Activated T-helper 17 cell treated with anti-CD3 and anti-CD28 coated beads, Interleukin-2, amount 50 U/mL, for 72 hours (primary cell): ENCODE results near the gene LONRF3. TPM values are rescaled to one million over a fixed set of nuclear protein-coding genes. Genes with fewer than 3 reads are reported as not detected.
A peak's percentile ranks its signal among the peaks of the same experiment; 100 is the strongest.

Experiments used
- ATAC-seq: fragments of 150-1000 bp; cut with Tn5 transposase; replicated peaks from 2 replicates; pipeline ENCODE4 v1.10.0; 2021; ENCODE audit warnings: mild to moderate bottlenecking, moderate library complexity
- H3K27ac Mint-ChIP-seq: one replicate; pipeline ENCODE4 v1.8.0; 2022; ENCODE audit warnings: mixed read lengths
- H3K27me3 Mint-ChIP-seq: one replicate; pipeline ENCODE4 v1.8.0; 2022; ENCODE audit warnings: mixed read lengths
- H3K36me3 Mint-ChIP-seq: one replicate; pipeline ENCODE4 v1.8.0; 2022; ENCODE audit warnings: low read depth, mild to moderate bottlenecking, mixed read lengths
- H3K4me1 Mint-ChIP-seq: one replicate; pipeline ENCODE4 v1.8.0; 2022; ENCODE audit warnings: mixed read lengths
- H3K4me3 Mint-ChIP-seq: one replicate; pipeline ENCODE4 v1.8.0; 2022; ENCODE audit warnings: mild to moderate bottlenecking, mixed read lengths
- H3K9me3 Mint-ChIP-seq: one replicate; pipeline ENCODE4 v1.8.0; 2022; ENCODE audit warnings: mixed read lengths
- total RNA-seq, 2 donors: library from RNA; stranded (reverse); gene quantifications; one replicate each; pipeline ENCODE4 v1.2.3, GENCODE V29; 2022

Gene LONRF3
- total RNA-seq, 2 donors from 2014 or later, result 3.7 to 7.6 TPM

DNA sequence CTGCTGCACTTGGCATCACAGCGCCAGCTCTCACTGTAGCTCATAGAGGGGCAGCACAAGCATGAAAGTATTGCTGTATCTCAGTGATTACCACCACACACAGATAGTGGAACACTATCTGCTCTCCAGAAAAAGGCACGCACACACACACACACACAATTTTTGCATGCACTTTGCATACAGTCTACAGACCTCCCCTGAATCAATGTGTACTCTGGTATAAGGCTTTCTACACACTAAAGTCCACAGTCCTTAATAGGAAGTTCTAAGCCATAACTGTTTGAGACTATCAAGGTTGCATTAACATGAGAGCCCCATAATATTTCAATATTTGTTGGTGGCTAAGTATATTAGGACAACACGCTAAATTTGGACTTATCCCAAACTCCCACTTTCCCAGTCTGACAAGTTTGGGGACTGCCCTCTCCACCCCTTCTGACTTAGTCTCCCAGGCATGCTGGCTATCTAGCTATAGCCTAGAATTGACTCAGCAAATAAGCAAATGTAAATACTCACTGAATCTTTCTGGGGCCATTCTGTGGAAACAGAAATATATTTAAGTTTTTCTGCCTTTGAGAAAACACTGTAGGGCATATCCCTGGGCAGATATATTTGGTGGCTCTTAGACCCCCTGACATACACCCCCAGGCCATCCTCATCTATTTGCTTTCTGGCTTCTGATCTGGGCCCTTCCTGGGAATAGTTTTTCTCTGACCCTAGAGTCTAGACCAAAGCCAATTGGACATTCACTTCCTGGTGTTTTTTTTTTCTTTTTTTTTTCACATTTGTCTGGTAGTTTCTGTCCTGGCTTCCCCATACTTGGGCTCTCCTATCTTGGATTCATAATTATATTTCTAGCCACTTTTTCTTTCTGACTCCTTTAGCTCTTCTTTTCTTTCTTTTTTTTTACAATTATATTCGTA lies 62.0 kb downstream of the LONRF3 start:
- H3K4me3 Mint-ChIP-seq, result no peak overlapping the region
- H3K27ac Mint-ChIP-seq, result no peak overlapping the region
- H3K9me3 Mint-ChIP-seq, result no peaks in the 10 kb centered on the region
- no peak for ATAC-seq
- H3K36me3 Mint-ChIP-seq, result no peaks in the 10 kb centered on the region
- H3K27me3 Mint-ChIP-seq, result no peaks in the 10 kb centered on the region
- no peaks in the 10 kb centered on the region for H3K4me1 Mint-ChIP-seq

DNA sequence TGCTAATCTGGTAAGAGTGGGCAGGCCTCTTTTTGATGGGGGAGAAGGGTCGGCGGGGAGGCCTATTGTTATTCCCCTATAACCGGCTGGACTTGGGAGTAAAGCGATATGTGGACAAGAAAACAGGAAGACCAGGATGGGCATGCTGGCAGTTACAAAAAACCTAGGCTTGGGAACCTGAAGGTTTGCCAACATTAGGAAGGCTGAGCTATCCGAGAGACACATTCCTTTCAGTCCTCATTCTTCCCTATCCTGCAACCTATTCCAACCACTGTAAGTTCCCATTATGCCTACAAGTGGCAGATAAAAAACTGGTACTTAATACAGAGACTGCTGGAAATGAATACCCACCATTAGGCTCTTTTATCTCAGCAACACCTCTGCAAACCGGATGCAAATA lies 66.0 kb downstream of the LONRF3 start:
- H3K36me3 Mint-ChIP-seq, result no peaks in the 10 kb centered on the region
- H3K27ac Mint-ChIP-seq, result no peak overlapping the region

DNA sequence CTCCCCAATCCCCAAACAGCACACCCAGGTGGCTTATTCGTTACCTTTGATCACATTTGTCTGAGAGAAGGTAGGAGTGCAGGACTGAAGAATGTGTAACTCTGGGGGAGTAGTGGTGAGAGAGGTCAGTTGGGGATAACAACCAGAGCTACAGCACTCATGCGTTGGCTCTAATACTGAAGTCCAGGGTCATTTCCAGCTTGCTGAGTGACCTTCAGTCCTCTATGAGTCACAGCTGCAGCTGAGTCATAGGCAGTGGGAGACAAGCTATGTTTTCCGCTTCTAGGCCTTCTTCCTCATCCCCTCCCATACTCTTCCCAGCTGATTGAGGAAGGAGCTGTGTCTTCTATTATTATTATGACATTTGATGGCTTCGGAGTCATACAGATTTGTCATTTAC lies 66.8 kb downstream of the LONRF3 start:
- Mint-ChIP-seq H3K9me3 (no peaks in the 10 kb centered on the region), H3K27ac (no peak overlapping the region), H3K4me1 (no peaks in the 10 kb centered on the region), H3K4me3 (no peak overlapping the region), H3K36me3 (no peaks in the 10 kb centered on the region), H3K27me3 (no peaks in the 10 kb centered on the region)
- no peak for ATAC-seq

More for the DNA sequence above, 66.0 kb downstream of the LONRF3 start:
- Mint-ChIP-seq H3K4me3 (no peak overlapping the region), H3K4me1 (no peaks in the 10 kb centered on the region), H3K9me3 (no peaks in the 10 kb centered on the region), H3K27me3 (no peaks in the 10 kb centered on the region)
- no peak for ATAC-seq

DNA sequence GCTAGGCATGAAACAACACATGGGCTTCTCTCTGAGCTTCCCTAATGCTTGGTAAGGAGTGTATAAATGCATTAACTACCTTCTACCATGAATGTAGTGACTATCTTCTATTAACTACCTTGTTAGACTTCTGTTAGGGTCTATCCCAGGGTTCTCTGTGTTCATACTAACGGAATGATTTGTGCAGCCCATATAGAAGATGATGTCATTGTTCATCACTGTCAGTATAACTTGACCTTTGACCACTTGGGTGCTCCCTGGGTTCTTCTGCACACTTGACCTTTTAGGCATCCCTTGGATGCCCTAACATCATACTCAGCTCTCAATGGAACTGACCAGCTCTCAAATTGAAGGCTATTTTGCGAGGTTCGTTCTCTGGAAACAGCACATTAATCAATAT lies 67.6 kb downstream of the LONRF3 start:
- H3K9me3 Mint-ChIP-seq, result no peaks in the 10 kb centered on the region
- H3K27ac Mint-ChIP-seq, result no peak overlapping the region
- no peak for ATAC-seq
- no peaks in the 10 kb centered on the region for H3K4me1 Mint-ChIP-seq
- no peaks in the 10 kb centered on the region for H3K36me3 Mint-ChIP-seq
- no peak overlapping the region for H3K4me3 Mint-ChIP-seq
- H3K27me3 Mint-ChIP-seq, result no peaks in the 10 kb centered on the region

DNA sequence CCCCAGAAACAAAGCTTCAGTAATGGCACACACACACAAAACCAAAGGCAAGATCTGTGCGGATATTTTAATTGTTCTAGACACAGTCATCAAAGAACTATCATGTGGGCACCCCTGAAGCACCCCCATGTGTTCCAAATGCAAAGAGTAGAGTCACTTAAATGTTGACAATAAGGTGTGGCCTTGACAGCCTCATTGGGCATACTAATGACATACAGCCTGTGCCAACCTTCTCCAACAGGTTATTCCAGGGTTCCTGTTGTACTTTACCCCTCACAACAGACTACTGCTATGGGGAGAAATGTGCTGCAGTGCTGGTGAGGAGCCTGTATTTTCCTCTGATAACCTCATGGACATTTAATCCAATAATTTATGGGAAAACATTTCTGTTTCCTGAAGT lies 68.6 kb downstream of the LONRF3 start:
- Mint-ChIP-seq H3K27me3 (no peaks in the 10 kb centered on the region), H3K4me3 (no peak overlapping the region), H3K4me1 (no peaks in the 10 kb centered on the region), H3K9me3 (no peaks in the 10 kb centered on the region), H3K36me3 (no peaks in the 10 kb centered on the region), H3K27ac (no peak overlapping the region)
- no peak for ATAC-seq

DNA sequence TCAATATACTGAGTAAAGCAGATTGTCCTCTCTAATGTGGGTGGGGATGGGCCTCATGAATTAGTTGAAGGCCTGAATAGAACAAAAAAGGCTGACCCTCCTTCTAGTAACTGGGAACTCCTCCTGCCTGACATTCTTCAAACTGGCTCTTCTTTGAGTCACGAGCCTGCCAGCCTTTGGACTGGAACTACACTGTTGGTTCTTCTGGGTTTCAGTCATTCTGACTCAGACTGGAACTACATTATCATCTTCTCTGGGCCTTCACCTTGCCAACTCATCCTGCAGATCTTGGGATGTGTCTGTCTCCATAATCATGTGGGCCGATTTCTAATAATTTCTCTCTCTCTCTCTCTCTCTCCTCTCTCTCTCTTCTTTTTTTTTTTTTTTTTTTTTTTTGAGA lies 71.5 kb downstream of the LONRF3 start:
- H3K27ac Mint-ChIP-seq, result no peak overlapping the region
- peak; percentile 67 for ATAC-seq
- no peaks in the 10 kb centered on the region for H3K4me1 Mint-ChIP-seq
- no peaks in the 10 kb centered on the region for H3K36me3 Mint-ChIP-seq
- H3K9me3 Mint-ChIP-seq, result no peaks in the 10 kb centered on the region
- H3K4me3 Mint-ChIP-seq, result no peak overlapping the region
- H3K27me3 Mint-ChIP-seq, result peaks cover 3% of the 10 kb centered on the region

DNA sequence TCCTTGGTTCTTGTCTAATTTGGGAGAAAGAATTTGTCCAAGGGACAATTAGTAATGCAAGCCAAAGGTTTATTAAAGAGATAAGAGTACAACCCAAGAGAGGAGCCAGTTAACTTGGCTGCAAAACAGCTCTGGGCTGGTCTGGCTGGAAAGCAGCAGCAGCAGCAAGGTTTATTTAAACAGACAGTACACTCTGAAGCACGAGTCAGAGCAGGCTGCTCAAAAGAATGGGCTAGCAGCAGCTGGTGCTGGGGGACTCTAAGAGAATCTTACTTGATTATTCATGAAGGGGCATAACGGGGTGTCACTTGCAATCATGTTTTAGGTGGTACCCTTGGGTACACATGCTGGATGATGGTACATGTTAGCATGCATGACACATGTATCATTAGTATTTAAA lies 81.3 kb downstream of the LONRF3 start:
- no peaks in the 10 kb centered on the region for H3K9me3 Mint-ChIP-seq
- H3K4me1 Mint-ChIP-seq, result no peaks in the 10 kb centered on the region
- no peak overlapping the region for H3K27ac Mint-ChIP-seq
- peaks cover under 1% of the 10 kb centered on the region for H3K27me3 Mint-ChIP-seq
- no peaks in the 10 kb centered on the region for H3K36me3 Mint-ChIP-seq
- ATAC-seq, result no peak
- no peak overlapping the region for H3K4me3 Mint-ChIP-seq

DNA sequence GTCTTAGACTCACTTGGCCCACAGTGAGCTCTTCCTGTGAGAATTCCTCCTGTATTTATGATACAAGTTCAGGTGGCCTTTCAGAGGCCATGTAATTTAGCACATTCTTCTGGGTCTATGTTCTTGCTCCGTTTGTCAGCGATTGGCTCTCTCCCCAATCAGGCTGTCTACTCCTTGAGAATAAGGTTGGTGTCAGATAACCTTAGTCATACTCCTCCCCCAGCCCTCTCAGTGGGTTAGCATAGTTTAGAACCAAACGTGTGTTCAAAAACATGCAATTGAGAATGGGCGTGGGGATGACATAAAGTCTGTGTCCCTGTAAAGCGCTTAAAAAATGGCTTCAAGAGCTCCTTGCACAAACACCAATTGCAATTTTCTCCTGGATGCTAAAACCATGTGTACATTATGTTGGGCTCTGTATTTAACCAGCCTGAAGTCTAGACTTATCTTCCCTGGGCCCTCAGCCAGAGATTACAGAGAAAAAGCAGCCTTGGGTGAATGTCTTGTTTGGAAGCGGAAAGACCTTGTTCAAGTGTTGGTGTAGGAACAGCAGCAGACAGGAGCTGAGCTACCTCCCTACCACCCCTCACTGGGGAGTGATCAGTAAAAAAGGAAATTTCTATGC lies 88.4 kb downstream of the LONRF3 start:
- Mint-ChIP-seq H3K9me3 (no peaks in the 10 kb centered on the region), H3K4me3 (no peak overlapping the region)

DNA sequence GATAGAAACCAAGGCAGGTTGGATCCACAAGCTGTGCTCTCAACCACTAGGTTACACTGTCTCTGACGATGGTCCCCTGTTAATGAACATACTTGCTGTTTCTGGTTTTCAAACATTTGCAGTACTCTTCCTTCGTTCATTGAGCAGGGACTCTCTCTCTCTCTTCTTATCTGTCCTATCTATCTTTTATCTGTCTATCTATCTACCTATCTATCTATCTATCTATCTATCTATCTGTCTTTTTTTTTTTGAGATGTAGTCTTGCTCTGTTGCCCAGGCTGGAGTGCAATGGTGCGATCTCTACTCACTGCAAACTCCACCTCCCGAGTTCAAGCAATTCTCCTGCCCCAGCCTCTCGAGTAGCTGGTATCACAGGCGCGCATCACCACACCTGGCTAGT lies 89.0 kb downstream of the LONRF3 start:
- no peaks in the 10 kb centered on the region for H3K9me3 Mint-ChIP-seq
- no peak overlapping the region for H3K4me3 Mint-ChIP-seq
- no peaks in the 10 kb centered on the region for H3K4me1 Mint-ChIP-seq
- no peaks in the 10 kb centered on the region for H3K27me3 Mint-ChIP-seq
- H3K36me3 Mint-ChIP-seq, result no peaks in the 10 kb centered on the region
- ATAC-seq, result no peak
- no peak overlapping the region for H3K27ac Mint-ChIP-seq

More for the DNA sequence above, 88.4 kb downstream of the LONRF3 start:
- Mint-ChIP-seq H3K36me3 (no peaks in the 10 kb centered on the region), H3K4me1 (no peaks in the 10 kb centered on the region), H3K27ac (no peak overlapping the region), H3K27me3 (no peaks in the 10 kb centered on the region)
- ATAC-seq, result no peak

DNA sequence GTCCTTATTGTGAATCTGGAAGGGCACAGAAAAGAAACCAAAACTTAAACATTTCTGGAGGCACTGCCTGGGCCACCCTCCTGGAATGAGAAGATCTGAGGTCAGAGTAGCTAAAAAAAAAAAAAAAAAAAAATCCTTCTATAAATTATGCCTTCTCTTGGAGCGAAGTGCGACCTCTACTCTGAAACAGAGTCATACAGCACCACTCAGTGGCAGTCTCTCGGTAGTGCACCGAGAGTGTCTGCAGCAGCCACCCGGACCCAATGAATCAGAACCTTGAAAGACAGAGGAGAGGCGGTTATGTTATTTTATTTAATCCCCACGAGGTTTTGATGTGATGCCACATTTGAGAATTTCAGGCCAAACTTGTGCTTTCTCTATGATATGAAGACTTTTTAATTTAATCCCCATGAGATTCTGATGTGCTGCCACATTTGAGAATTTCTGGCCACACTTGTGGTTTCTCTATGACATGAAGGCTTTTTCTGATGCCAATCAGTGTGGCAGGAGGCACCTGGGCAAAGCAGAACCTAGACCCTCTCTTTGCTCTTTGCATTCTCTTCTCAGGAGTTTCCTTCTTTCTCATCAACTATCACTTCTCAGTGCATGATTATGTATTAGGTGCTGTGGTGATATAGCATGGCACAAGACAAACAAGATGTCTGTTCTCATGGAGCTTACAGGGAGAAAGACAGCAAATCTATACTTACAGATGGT lies 92.8 kb downstream of the LONRF3 start:
- H3K4me3 Mint-ChIP-seq, result no peak overlapping the region
- no peaks in the 10 kb centered on the region for H3K36me3 Mint-ChIP-seq
- no peaks in the 10 kb centered on the region for H3K9me3 Mint-ChIP-seq
- no peak overlapping the region for H3K27ac Mint-ChIP-seq
- H3K27me3 Mint-ChIP-seq, result no peaks in the 10 kb centered on the region
- peak; percentile 52 for ATAC-seq
- no peaks in the 10 kb centered on the region for H3K4me1 Mint-ChIP-seq

Other genes with a start within 250 kb of the LONRF3 start
- 1 to 10 TPM in 1 of 2 donors, under 1 TPM in 1; 0.45 to 1.2 TPM for gene IL13RA1, start 247.0 kb upstream of the LONRF3 start, total RNA-seq
- gene ZCCHC12, start 150.8 kb upstream of the LONRF3 start, total RNA-seq, result under 1 TPM in 1 of 2 donors, not detected in 1; 0.87 TPM
- not detected for gene CT47C1, start 98.4 kb downstream of the LONRF3 start, total RNA-seq
- gene KIAA1210, start 153.2 kb downstream of the LONRF3 start, total RNA-seq, result not detected